Activated B cell treated with CpG ODN at 0.5 μM for 24 hours (primary cell): Measurements from ENCODE around the gene PRRT1. TPM values are rescaled to one million over a fixed set of nuclear protein-coding genes. Genes with fewer than 3 reads are reported as not detected.

Experiments
- ATAC-seq: fragments of 200-7000 bp; cut with Tn5 transposase; one replicate; pipeline ENCODE4 v1.10.0; 2021; ENCODE audit warnings: low read depth, mild to moderate bottlenecking, moderate library complexity
- CTCF ChIA-PET: fragments of 350-600 bp; sonication (Branson Sonifier 250); formaldehyde crosslinking; loops from one replicate; lab custom pipeline; 2021; ENCODE audit warnings: antibody characterized with exemption; lab: Charles Lee
- POLR2A ChIA-PET: fragments of 350-600 bp; sonication (Branson Sonifier 250); formaldehyde crosslinking; loops from one replicate; lab custom pipeline; 2021; ENCODE audit warnings: antibody characterized with exemption; lab: Charles Lee
- DNase-seq: peaks from one replicate; pipeline ENCODE4 v3.0.0; 2022
- H3K27ac Mint-ChIP-seq: one replicate; pipeline ENCODE4 v1.8.0; 2020; ENCODE audit warnings: mixed read lengths
- H3K27me3 Mint-ChIP-seq: one replicate; pipeline ENCODE4 v1.8.0; 2021; ENCODE audit warnings: mixed read lengths
- H3K36me3 Mint-ChIP-seq: one replicate; pipeline ENCODE4 v1.8.0; 2021; ENCODE audit warnings: low read depth, mixed read lengths
- H3K4me1 Mint-ChIP-seq: one replicate; pipeline ENCODE4 v1.8.0; 2021; ENCODE audit warnings: mixed read lengths
- H3K4me3 Mint-ChIP-seq: one replicate; pipeline ENCODE4 v1.8.0; 2020; ENCODE audit warnings: mild to moderate bottlenecking, mixed read lengths
- H3K9me3 Mint-ChIP-seq: one replicate; pipeline ENCODE4 v1.8.0; 2020; ENCODE audit warnings: mixed read lengths
- intact Hi-C: fragments of 100-400 bp; cut with micrococcal nuclease; formaldehyde crosslinking; loops from one replicate; pipeline ENCODE4 v1.15.1; 2024
- total RNA-seq: library from RNA; stranded (reverse); gene quantifications from 2 replicates; pipeline ENCODE4 v1.2.3, GENCODE V29; 2022
- TF ChIP-seq, protein P1 (sequence below): fragments of 200-600 bp; IDR thresholded peaks from one replicate; pipeline ENCODE4 v1.8.0; 2022; ENCODE audit warnings: antibody characterized with exemption, mild to moderate bottlenecking

PRRT1 gene
- total RNA-seq, 1 donor from 2014 or later = not detected

DNA sequence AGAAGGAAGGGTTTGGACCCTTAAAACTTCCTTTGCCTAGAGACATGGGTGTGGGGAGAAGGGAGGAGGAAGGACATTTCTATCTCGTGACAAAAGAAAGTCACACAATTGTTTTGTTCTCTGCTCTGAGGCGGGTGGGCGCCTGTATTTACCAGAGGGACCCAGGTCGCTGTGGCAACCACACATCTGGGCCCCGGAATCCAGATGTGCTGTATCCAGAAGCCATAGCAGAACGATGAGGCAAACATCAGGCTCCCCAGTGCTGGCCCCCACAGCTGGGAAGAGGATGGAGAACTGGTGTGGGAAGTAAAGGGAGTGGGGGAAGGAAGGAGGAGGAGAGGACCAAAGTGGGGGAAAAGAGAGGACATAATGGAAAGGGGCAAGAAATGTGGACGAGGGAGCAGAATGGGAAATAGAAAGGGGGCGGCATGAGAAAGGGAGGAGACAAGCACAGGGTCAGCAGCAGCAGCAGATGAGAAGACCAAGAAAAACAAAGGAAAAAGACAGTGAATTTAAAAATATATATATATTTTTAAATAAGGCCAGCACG, 39.2 kb downstream of the PRRT1 start:
- POLR2A ChIA-PET = no interaction called here
- no peak overlapping the region for H3K27ac Mint-ChIP-seq
- CTCF ChIA-PET = no interaction called here
- H3K4me3 Mint-ChIP-seq = no peak overlapping the region
- H3K9me3 Mint-ChIP-seq = no peaks in the 10 kb centered on the region
- TF ChIP-seq, protein P1, sequence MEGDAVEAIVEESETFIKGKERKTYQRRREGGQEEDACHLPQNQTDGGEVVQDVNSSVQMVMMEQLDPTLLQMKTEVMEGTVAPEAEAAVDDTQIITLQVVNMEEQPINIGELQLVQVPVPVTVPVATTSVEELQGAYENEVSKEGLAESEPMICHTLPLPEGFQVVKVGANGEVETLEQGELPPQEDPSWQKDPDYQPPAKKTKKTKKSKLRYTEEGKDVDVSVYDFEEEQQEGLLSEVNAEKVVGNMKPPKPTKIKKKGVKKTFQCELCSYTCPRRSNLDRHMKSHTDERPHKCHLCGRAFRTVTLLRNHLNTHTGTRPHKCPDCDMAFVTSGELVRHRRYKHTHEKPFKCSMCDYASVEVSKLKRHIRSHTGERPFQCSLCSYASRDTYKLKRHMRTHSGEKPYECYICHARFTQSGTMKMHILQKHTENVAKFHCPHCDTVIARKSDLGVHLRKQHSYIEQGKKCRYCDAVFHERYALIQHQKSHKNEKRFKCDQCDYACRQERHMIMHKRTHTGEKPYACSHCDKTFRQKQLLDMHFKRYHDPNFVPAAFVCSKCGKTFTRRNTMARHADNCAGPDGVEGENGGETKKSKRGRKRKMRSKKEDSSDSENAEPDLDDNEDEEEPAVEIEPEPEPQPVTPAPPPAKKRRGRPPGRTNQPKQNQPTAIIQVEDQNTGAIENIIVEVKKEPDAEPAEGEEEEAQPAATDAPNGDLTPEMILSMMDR = no peak
- DNase-seq (no peak), ATAC-seq (no peak)
- peaks cover 38% of the 10 kb centered on the region for H3K36me3 Mint-ChIP-seq
- peaks cover 10% of the 10 kb centered on the region for H3K27me3 Mint-ChIP-seq
- H3K4me1 Mint-ChIP-seq = peaks cover 14% of the 10 kb centered on the region
- intact Hi-C loops = loop anchor here (10.0 kb wide), 1 partner anchor 302 kb away; no protein-coding TSS in a partner anchor

DNA sequence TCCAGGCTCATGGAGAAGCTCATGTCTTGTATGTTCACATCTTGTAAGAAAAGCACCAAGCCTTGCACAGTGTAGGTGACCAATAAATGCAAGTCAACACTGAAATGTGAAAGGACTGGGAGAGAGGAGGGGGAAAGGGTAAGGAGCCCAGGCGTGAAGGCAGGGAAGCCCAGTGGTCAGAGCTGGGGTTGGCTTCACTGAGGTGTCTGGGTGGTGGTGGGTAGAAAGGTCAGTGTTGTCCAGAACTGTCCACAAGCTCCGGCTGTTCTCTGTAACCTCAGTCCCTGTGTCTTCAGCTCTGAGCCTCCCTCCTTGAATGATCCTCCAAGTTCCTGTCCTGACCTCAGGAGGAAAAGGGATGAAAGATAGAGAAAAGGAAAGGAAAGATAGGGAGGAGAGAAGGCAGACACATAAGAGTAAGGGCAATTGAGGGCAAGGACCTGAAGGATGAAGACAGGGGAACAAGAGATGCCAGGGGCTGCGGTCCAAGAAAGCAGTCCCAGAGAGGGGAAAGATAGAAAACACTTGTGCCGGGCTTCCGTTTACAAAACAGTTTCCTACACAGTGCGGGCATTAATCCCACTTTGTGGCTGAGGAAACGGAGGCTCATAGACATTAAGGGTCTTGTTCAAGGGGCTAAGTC, 40.2 kb downstream of the PRRT1 start:
- no peak for ATAC-seq
- intact Hi-C loops = loop anchor here (10.0 kb wide), 1 partner anchor 303 kb away; no protein-coding TSS in a partner anchor
- DNase-seq = no peak
- Mint-ChIP-seq H3K36me3 (peaks cover 29% of the 10 kb centered on the region), H3K9me3 (no peaks in the 10 kb centered on the region), H3K4me1 (peaks cover 14% of the 10 kb centered on the region), H3K27me3 (peaks cover 18% of the 10 kb centered on the region), H3K27ac (no peak overlapping the region), H3K4me3 (no peak overlapping the region)
- TF ChIP-seq, protein P1 = no peak
- ChIA-PET CTCF (no interaction called here), POLR2A (interaction anchor here (0.6 to 0.8 kb wide), 2 partner anchors 17 to 258 kb away, joined by 3 to 4 read pairs; partner anchors contain the start of gene ATF6B)

DNA sequence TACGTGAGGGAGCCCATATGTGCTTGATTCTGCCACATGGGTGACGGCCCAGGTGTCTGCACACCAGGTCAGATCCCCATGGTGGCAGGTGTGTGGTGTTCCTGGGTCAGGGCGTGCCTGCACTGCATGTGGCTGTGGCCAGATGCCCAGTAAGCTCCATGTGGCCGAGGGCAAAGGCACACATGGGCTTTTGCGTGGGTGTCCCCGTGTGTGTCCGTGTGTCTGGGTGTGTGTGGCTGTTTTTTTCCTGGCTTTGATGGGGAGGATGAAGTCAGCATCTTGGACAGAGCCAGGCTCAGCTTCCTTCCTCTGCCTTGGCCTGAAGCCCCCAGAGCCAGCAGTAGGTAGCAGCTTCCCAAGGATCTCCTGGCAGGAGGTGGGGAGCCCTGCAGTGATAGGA, 41.1 kb downstream of the PRRT1 start:
- Mint-ChIP-seq H3K27me3 (peaks cover 24% of the 10 kb centered on the region), H3K9me3 (no peaks in the 10 kb centered on the region), H3K36me3 (peaks cover 20% of the 10 kb centered on the region), H3K4me1 (peaks cover 14% of the 10 kb centered on the region), H3K4me3 (no peak overlapping the region), H3K27ac (no peak overlapping the region)
- DNase-seq (no peak), ATAC-seq (no peak)
- CTCF ChIA-PET = no interaction called here
- intact Hi-C loops = loop anchor here (10.0 kb wide), 1 partner anchor 304 kb away; no protein-coding TSS in a partner anchor
- POLR2A ChIA-PET = no interaction called here
- TF ChIP-seq, protein P1 = no peak

DNA sequence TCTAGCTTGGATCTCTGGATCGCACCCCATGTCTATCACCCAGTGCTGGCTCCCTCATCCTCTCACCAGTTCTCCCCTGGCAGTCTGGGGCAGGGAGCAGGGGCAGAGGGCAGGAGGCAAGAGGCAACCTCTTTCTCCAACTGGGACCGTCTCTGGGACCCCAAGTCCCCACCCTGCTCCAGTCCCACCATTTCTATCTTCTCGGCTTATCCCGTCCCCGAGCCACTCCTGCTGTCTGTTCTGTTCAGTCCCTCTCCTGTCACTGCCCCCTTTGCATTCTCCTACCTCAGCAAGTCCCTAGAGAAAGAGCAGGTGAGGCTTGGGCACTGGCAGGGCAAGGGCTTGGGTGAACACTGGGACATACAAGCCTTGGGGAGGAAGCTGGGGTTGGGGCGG, 42.0 kb downstream of the PRRT1 start:
- H3K27ac Mint-ChIP-seq = no peak overlapping the region
- DNase-seq (no peak), ATAC-seq (no peak)
- intact Hi-C loops = loop anchor here (10.0 kb wide), 1 partner anchor 305 kb away; no protein-coding TSS in a partner anchor
- POLR2A ChIA-PET = no interaction called here
- peaks cover 14% of the 10 kb centered on the region for H3K4me1 Mint-ChIP-seq
- H3K36me3 Mint-ChIP-seq = peaks cover 12% of the 10 kb centered on the region
- no peak overlapping the region for H3K4me3 Mint-ChIP-seq
- peaks cover 31% of the 10 kb centered on the region for H3K27me3 Mint-ChIP-seq
- TF ChIP-seq, protein P1 = no peak
- no peaks in the 10 kb centered on the region for H3K9me3 Mint-ChIP-seq
- CTCF ChIA-PET = no interaction called here

DNA sequence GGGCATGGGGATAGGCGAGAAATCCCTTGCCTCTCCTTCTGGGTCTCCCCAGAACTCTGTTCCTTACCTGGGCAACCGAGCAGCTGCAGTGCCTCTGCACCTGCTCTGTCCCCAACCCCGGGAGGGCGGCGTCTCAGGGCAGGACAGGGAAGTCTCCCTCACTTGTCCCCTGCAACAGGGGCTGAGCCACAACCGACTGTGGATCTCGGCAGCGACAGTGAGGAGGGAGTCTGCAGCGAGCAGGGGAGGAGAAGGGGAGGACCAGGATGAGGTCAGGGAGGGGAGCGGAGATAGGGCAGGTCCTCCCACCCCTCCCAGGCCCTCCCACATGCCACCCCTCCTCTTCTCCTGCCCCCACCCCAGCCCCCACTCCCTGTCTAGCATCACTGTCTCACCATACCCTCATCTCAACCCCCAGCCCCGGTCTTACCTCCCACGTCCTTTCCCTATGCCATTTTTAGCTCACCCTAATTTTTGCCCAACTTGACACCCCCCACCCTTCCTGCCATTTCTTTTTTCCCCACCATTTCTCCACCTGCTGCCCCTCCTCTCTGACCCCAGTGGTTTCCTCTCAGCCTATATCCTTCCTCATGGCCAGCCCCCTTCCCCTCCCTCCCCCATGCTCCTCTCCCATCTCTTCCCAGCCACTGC, 42.5 kb downstream of the PRRT1 start, which contains the start of gene TNXB:
TSS of gene TNXB (minus strand) at position 225 of the 651 bp plus-strand sequence. CDS start 11,140 bp downstream, outside the sequence.
- H3K9me3 Mint-ChIP-seq = no peaks in the 10 kb centered on the region
- DNase-seq = no peak
- ChIA-PET POLR2A (no interaction called here), CTCF (no interaction called here)
- H3K27ac Mint-ChIP-seq = no peak within 1 kb of the TSS
- peaks cover 33% of the 10 kb centered on the region for H3K27me3 Mint-ChIP-seq
- TF ChIP-seq, protein P1 = no peak
- H3K4me3 Mint-ChIP-seq = no peak within 1 kb of the TSS
- peaks cover 14% of the 10 kb centered on the region for H3K4me1 Mint-ChIP-seq
- no peak for ATAC-seq
- intact Hi-C loops = no loop called here
- H3K36me3 Mint-ChIP-seq = peaks cover 10% of the 10 kb centered on the region
